Measurements from ENCODE around the gene OOSP2.

OOSP2 gene

DNA sequence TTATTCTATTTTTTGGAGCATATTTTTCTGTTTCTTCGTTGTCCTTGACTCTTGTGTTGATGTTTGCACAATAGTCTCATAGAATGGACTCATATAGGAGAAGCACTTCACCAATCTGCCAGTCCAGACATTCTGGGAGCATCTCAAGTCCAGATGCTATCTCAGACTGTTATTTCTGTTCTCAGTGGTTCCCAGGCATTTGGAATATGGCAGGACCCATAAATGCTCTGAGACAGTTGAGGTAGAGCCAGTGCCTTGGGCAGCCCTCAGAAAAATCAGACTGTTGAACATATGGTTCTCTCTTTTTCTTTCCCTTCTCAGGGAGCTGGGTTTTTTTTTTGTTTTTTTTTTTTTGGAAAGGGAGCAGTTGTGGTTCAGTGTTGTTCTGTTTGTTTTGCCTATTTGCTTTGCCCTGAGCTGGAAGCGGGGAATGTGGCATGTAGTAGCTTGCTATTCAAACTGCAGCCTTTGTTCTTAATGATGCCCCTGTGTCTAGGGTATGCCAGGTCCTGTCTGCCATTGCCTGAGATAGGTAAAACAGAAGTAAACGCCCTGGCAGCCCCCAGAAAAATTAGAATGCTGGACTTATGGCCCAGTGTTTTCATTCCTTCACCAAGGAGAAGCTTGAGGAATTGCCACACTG lies 44.5 kb downstream of the OOSP2 start:
- Histone ChIP-seq H3K9ac (ENCODE audit: low read length) (no peak overlapping the region), H3K4me1 (ENCODE audit: control insufficient read depth, low read depth, low read length) (no peaks in the 10 kb centered on the region), H3K27me3 (ENCODE audit: control insufficient read depth, insufficient read depth, low read length) (no peaks in the 10 kb centered on the region), H3K9me3 (ENCODE audit: control insufficient read depth, low read depth, low read length) (no peaks in the 10 kb centered on the region), H3K4me3 (ENCODE audit: low read length) (no peak overlapping the region), H3K27ac (ENCODE audit: low read length) (no peak overlapping the region), H3K36me3 (ENCODE audit: control insufficient read depth, low read depth, low read length) (no peaks in the 10 kb centered on the region)

GRCh38 chr11:60085909-60086308 lies 45.7 kb downstream of the OOSP2 start:
- no peaks in the 10 kb centered on the region for H3K9me3 ChIP-seq (ENCODE audit: control insufficient read depth, low read depth, low read length)
- H3K27ac ChIP-seq (ENCODE audit: low read length): no peak overlapping the region
- H3K4me1 ChIP-seq (ENCODE audit: control insufficient read depth, low read depth, low read length): no peaks in the 10 kb centered on the region
- no peak overlapping the region for H3K9ac ChIP-seq (ENCODE audit: low read length)
- H3K27me3 ChIP-seq (ENCODE audit: control insufficient read depth, insufficient read depth, low read length): no peaks in the 10 kb centered on the region
- H3K36me3 ChIP-seq (ENCODE audit: control insufficient read depth, low read depth, low read length): no peaks in the 10 kb centered on the region
- H3K4me3 ChIP-seq (ENCODE audit: low read length): no peak overlapping the region

DNA sequence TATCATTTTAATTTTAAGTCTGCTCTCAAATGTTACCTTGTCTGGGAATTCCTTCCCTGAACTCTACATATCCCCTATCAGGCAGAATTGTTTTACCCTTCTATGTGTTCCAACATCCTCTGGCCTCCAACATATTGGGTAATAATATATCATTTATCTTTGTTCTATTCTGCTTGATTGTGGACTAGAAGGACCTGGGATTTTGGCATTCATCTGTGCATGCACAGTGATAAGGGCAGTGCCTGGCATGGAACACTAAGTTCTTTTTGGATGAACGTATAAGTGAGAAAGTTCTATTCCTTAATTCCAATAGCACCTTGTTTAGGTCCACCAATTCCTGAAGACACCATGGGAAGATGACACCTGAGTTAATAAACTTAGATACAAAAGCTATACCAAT lies 47.0 kb downstream of the OOSP2 start:
- Histone ChIP-seq H3K9me3 (ENCODE audit: control insufficient read depth, low read depth, low read length) (no peaks in the 10 kb centered on the region), H3K27ac (ENCODE audit: low read length) (no peak overlapping the region), H3K4me1 (ENCODE audit: control insufficient read depth, low read depth, low read length) (no peaks in the 10 kb centered on the region), H3K27me3 (ENCODE audit: control insufficient read depth, insufficient read depth, low read length) (no peaks in the 10 kb centered on the region), H3K9ac (ENCODE audit: low read length) (no peak overlapping the region), H3K36me3 (ENCODE audit: control insufficient read depth, low read depth, low read length) (no peaks in the 10 kb centered on the region), H3K4me3 (ENCODE audit: low read length) (no peak overlapping the region)

DNA sequence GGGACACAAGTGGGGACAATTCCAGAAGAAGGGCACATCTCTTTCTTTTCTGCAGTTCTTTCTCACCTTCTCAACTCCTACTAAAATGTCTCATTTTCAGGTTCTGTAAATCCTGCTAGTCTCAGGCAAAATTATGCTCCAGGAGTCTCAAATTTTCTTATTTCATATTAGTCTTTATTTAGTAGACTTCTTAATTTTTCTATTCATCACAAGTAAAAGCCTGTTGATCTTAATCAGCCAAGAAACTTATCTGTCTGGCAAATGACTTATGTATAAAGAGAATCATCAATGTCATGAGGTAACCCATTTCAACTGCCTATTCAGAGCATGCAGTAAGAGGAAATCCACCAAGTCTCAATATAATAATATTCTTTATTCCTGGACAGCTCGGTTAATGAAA lies 48.2 kb downstream of the OOSP2 start, which contains the start of gene MS4A2:
TSS of gene MS4A2 (plus strand) at position 301 of the 400 bp plus-strand sequence. CDS start 102 bp downstream, outside the sequence.
- Histone ChIP-seq H3K4me3 (ENCODE audit: low read length) (no peak within 1 kb of the TSS), H3K9ac (ENCODE audit: low read length) (no peak within 1 kb of the TSS), H3K27me3 (ENCODE audit: control insufficient read depth, insufficient read depth, low read length) (no peaks in the 10 kb centered on the region), H3K9me3 (ENCODE audit: control insufficient read depth, low read depth, low read length) (no peaks in the 10 kb centered on the region), H3K27ac (ENCODE audit: low read length) (no peak within 1 kb of the TSS), H3K4me1 (ENCODE audit: control insufficient read depth, low read depth, low read length) (no peaks in the 10 kb centered on the region), H3K36me3 (ENCODE audit: control insufficient read depth, low read depth, low read length) (no peaks in the 10 kb centered on the region)

GRCh38 chr11:60095477-60096120 lies 55.4 kb downstream of the OOSP2 start:
- Histone ChIP-seq H3K9ac (ENCODE audit: low read length) (no peak overlapping the region), H3K27ac (ENCODE audit: low read length) (no peak overlapping the region), H3K27me3 (ENCODE audit: control insufficient read depth, insufficient read depth, low read length) (no peaks in the 10 kb centered on the region), H3K9me3 (ENCODE audit: control insufficient read depth, low read depth, low read length) (no peaks in the 10 kb centered on the region), H3K36me3 (ENCODE audit: control insufficient read depth, low read depth, low read length) (no peaks in the 10 kb centered on the region), H3K4me3 (ENCODE audit: low read length) (no peak overlapping the region), H3K4me1 (ENCODE audit: control insufficient read depth, low read depth, low read length) (no peaks in the 10 kb centered on the region)

DNA sequence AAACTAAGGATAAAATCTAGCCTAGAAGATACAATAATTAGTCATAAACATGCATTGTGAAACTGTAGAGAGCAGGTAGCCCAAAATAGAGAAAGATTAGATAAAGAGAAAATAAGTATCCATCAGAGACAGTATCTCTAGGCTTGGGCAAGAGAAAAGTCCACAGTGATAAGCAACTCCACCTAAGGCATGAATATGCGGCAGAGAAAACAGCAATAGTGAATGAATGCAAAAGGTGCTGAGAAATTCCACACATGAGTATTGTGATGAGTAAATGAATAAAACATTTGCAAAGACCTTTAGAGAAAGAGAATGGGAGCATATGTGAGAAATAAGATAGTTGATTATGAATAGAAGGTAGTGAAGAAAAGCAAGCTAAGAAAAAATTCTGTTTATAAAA lies 57.0 kb downstream of the OOSP2 start:
- H3K36me3 ChIP-seq (ENCODE audit: control insufficient read depth, low read depth, low read length): no peaks in the 10 kb centered on the region
- no peaks in the 10 kb centered on the region for H3K9me3 ChIP-seq (ENCODE audit: control insufficient read depth, low read depth, low read length)
- no peaks in the 10 kb centered on the region for H3K4me1 ChIP-seq (ENCODE audit: control insufficient read depth, low read depth, low read length)
- no peaks in the 10 kb centered on the region for H3K27me3 ChIP-seq (ENCODE audit: control insufficient read depth, insufficient read depth, low read length)
- H3K9ac ChIP-seq (ENCODE audit: low read length): no peak overlapping the region
- H3K4me3 ChIP-seq (ENCODE audit: low read length): no peak overlapping the region
- no peak overlapping the region for H3K27ac ChIP-seq (ENCODE audit: low read length)
